Spleen (tissue), 7 donors: ENCODE results near the gene APP.

Experiments used
- CTCF ChIP-seq, 11 experiments: fragments of 200-600 bp in 7 of 11; fragments of 450-650 bp in 4 of 11; sonication (generic) in 4 of 11; IDR thresholded peaks in 8 of 11; conservative IDR thresholded peaks in 3 of 11; 1 replicate in 7 of 11; 2 replicates in 4 of 11; pipeline versions ENCODE4 v1.4.0 to v1.8.0; 2016 to 2021; ENCODE audit warnings: antibody characterized with exemption in 11 of 11, inconsistent platforms in 4 of 11, mild to moderate bottlenecking in 1 of 11
- POLR2A ChIP-seq, 3 donors: fragments of 450-650 bp; IDR thresholded peaks; one replicate each; pipeline ENCODE4 v1.5.1; 2017; ENCODE audit warnings: antibody characterized with exemption in 3 of 3, mild to moderate bottlenecking in 1 of 3
- POLR2AphosphoS5 ChIP-seq, 3 donors: sonication (generic); formaldehyde crosslinking; IDR thresholded peaks; one replicate each; pipeline ENCODE4 v1.5.1; 2017; ENCODE audit warnings: antibody characterized with exemption in 3 of 3
- donor health status: DM: no; HTN: no; CAD: no; lungs with moderate emphysema.
- donor health status: DM: no; HTN: no; CAD: no.
- donor health status: DM: no; HTN: no; CAD: no.

- no peak for TF ChIP-seq POLR2A (IDR thresholded peaks at IDR 0.05)
- TF ChIP-seq CTCF (IDR thresholded peaks at IDR 0.05 in 8 of 11, conservative IDR thresholded peaks at IDR 0.05 in 3 of 11): no peak
- TF ChIP-seq POLR2AphosphoS5 (IDR thresholded peaks at IDR 0.05): no peak
These were observed 42.7 kb downstream of the APP start for GRCh38 chr21:26127918-26128317.
